ENCODE measurements around the gene CCDC15.

CCDC15 gene

GRCh38 chr11:125069008-125069407 is 115.0 kb downstream of the CCDC15 start:
- DNase-seq, result no peak

- DNase-seq, result no peak
Observed at GRCh38 chr11:125069796-125070195, 115.8 kb downstream of the CCDC15 start.

GRCh38 chr11:125070699-125071254 is 116.8 kb downstream of the CCDC15 start:
- no peak for DNase-seq

- DNase-seq, result no peak
Observed at GRCh38 chr11:125071435-125071834, 117.4 kb downstream of the CCDC15 start.

GRCh38 chr11:125071846-125072217 is 117.8 kb downstream of the CCDC15 start:
- no peak for DNase-seq

GRCh38 chr11:125072218-125072960 is 118.4 kb downstream of the CCDC15 start:
- DNase-seq, result no peak

GRCh38 chr11:125072961-125073590 is 119.1 kb downstream of the CCDC15 start:
- DNase-seq, result no peak

- no peak for DNase-seq
Observed at GRCh38 chr11:125073616-125074483, 119.8 kb downstream of the CCDC15 start.

- no peak for DNase-seq
Observed at GRCh38 chr11:125074511-125075241, 120.7 kb downstream of the CCDC15 start.

GRCh38 chr11:125075242-125075625 is 121.2 kb downstream of the CCDC15 start:
- DNase-seq, result no peak

GRCh38 chr11:125075900-125076317 is 121.9 kb downstream of the CCDC15 start:
- no peak for DNase-seq

GRCh38 chr11:125076378-125076945 is 122.5 kb downstream of the CCDC15 start:
- DNase-seq, result no peak

GRCh38 chr11:125078016-125078415 is 124.0 kb downstream of the CCDC15 start:
- no peak for DNase-seq

- DNase-seq, result no peak
Observed at GRCh38 chr11:125078516-125079140, 124.6 kb downstream of the CCDC15 start.

- DNase-seq, result no peak
Observed at GRCh38 chr11:125079151-125079877, 125.3 kb downstream of the CCDC15 start.

- DNase-seq, result no peak
Observed at GRCh38 chr11:125079878-125080530, 126.0 kb downstream of the CCDC15 start.

- DNase-seq, result no peak
Observed at GRCh38 chr11:125080531-125080911, 126.5 kb downstream of the CCDC15 start.

- no peak for DNase-seq
Observed at GRCh38 chr11:125081098-125081798, 127.2 kb downstream of the CCDC15 start.

- DNase-seq, result no peak
Observed at GRCh38 chr11:125082040-125082439, 128.0 kb downstream of the CCDC15 start.
